HG02943 (cell line): ENCODE data around the gene SIGLEC7.
"Not testable (repeated sequence)": the region's sequence is repeated elsewhere in the genome, so short reads cannot be mapped to it uniquely, and the experiment has no call there.

Source experiments
- ATAC-seq: cut with Tn5 transposase; IDR thresholded peaks from one replicate; pipeline ENCODE4 v1.9.1; 2021; ENCODE audit warnings: mild to moderate bottlenecking, low read depth, moderate library complexity; ENCODE audit not compliant: unreplicated experiment

The SIGLEC7 gene

GRCh38 chr19:51164215-51164614 is 22.1 kb downstream of the SIGLEC7 start:
- no peak for ATAC-seq

GRCh38 chr19:51166846-51167490 is 24.9 kb downstream of the SIGLEC7 start:
- ATAC-seq: no peak

GRCh38 chr19:51168564-51169282 is 26.6 kb downstream of the SIGLEC7 start:
- no peak for ATAC-seq

- not testable (repeated sequence) for ATAC-seq
Measured at GRCh38 chr19:51169283-51169918, 27.3 kb downstream of the SIGLEC7 start.

- no peak for ATAC-seq
Measured at GRCh38 chr19:51172223-51172622, 30.1 kb downstream of the SIGLEC7 start.

GRCh38 chr19:51173681-51174080 is 31.6 kb downstream of the SIGLEC7 start:
- ATAC-seq: no peak

- no peak for ATAC-seq
Measured at GRCh38 chr19:51179256-51179655, 37.2 kb downstream of the SIGLEC7 start.

GRCh38 chr19:51181377-51181912 is 39.3 kb downstream of the SIGLEC7 start:
- ATAC-seq: no peak

GRCh38 chr19:51181913-51182419 is 39.9 kb downstream of the SIGLEC7 start:
- no peak for ATAC-seq

- no peak for ATAC-seq
Measured at GRCh38 chr19:51183629-51184028, 41.5 kb downstream of the SIGLEC7 start.

GRCh38 chr19:51185069-51185867 is 43.2 kb downstream of the SIGLEC7 start:
- no peak for ATAC-seq

GRCh38 chr19:51185868-51186215 is 43.7 kb downstream of the SIGLEC7 start:
- ATAC-seq: no peak

- ATAC-seq: no peak
Measured at GRCh38 chr19:51186323-51186722, 44.2 kb downstream of the SIGLEC7 start.

GRCh38 chr19:51187395-51188226 is 45.5 kb downstream of the SIGLEC7 start:
- ATAC-seq: no peak

GRCh38 chr19:51188227-51188559 is 46.1 kb downstream of the SIGLEC7 start:
- ATAC-seq: no peak

GRCh38 chr19:51192689-51193088 is 50.6 kb downstream of the SIGLEC7 start:
- ATAC-seq: no peak

- no peak for ATAC-seq
Measured at GRCh38 chr19:51194527-51195315, 52.6 kb downstream of the SIGLEC7 start.

GRCh38 chr19:51195316-51195586 is 53.1 kb downstream of the SIGLEC7 start:
- no peak for ATAC-seq

GRCh38 chr19:51195616-51196015 is 53.5 kb downstream of the SIGLEC7 start:
- ATAC-seq: no peak
